ENCODE results near the gene CDKN2B.

Gene CDKN2B

DNA sequence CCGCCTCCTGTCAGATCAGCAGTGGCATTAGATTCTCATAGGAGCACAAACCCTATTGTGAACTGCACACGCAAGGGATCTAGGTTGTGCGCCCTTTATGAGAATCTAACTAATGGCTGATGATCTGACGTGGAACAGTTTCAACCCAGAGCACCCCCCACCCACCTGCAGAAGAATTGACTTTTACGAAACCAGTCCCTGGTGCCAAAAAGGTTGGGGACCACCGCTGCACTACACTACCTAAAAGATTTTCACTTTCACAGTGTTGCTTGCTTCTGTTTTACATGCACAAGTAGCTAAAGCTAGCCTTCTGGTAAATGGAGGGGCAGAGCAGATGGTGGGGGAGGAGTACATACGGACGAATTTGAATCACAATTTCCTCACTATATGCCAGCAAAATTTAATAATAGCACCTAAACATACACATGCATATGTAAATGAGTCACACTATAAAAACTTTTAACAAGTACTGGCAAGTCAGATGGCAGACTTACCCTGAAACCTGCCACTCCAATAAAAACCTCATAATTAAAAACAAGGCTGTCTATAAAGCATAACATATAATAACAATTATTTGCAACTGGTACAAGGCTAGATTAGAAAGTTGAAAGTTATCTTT, 24.0 kb upstream of the CDKN2B start:
- no peak for DNase-seq

DNA sequence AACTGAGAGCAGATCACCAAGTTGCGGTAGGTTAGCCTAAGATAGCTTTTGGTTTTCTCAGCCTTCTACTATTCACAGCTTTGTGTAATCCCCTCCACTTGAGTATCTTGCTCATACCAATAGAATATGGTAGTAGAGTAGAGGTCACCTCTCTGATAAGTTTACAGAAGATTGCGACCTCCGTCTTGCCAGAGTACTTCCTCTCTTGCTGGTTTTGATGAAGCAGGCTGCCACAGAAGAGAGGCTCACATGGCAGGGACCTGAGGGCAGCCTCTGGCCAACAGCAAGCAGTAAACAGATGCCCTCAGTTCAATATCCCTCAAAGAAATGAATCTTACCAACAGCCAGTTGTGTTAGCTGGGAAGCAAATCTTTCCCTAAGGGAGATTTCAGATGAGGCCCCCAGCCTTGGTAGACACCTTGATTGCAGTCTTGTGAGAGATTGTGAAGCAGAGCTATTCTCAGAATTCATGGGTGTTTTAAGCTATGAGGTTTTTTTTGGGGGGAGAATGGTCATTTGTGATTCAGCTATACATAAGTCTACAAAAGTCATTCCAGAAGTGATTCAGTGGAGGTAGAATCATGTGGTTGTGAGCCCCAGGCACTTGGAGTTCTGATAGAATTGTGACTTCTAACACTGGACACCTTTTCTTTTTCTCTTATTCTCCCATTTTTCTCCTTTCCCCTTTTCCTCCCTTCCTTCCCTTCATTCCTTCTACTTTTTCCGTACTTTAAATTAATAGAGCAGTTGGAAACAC, 22.7 kb upstream of the CDKN2B start:
- DNase-seq: no peak

- DNase-seq: no peak
Observed at GRCh38 chr9:22030101-22030598, 21.0 kb upstream of the CDKN2B start.

DNA sequence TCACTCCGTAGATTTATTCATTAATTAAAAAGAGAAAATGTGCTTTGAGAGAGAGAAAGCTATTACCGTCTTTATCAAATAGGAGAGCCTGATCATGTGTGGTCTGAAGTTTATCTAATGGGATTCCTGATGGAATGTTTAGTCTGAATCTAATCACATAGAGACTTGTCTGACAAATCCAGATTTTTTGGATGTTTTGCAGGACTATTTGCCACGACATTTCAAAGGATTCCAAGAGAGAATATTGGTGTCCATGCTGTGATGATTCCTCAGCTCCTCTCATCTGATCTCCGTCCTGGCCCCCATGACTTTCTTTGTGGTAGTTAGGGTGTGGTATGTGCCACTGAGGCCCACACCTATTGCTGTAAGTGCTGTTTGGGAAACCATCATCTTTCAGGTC, 20.1 kb upstream of the CDKN2B start:
- DNase-seq: no peak

DNA sequence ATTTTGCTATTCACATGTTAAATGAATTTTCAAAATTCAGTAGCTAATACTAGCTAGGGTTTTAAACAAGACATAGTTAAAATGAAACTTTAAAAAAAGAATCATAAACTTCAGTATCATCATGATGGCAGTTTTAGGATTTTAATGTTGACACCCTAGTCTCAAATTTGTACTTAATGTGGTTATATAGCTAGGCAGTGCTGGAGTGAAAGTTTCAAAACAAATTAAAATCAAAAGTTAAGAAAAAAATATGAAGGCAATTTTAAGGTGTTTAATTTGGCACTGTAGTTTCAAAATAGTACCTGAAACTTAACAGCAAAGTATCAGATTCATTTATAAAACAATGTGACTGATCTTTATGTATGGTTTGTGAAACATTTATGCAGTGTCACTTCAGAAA, 19.3 kb upstream of the CDKN2B start:
- DNase-seq: no peak

DNA sequence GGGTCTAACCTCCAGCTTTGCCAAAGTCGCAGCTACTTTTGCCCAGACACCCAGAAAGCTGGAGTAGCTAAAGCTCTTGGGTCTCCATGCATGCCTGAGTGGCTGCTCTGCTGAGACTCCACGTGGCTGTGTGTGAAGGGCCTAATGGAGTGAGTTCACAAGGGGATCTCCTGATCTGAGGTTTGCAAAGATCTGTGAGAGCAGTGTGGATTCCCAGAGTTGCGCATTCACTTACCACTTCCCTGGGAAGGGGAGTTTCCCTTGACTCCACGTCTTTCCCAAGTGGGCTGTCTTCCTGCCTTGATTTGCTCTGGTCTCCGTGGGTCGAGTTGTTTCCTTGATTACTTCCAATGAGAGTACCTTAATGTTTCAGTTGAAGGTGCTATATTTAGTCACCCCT, 17.6 kb upstream of the CDKN2B start:
- DNase-seq: no peak

DNA sequence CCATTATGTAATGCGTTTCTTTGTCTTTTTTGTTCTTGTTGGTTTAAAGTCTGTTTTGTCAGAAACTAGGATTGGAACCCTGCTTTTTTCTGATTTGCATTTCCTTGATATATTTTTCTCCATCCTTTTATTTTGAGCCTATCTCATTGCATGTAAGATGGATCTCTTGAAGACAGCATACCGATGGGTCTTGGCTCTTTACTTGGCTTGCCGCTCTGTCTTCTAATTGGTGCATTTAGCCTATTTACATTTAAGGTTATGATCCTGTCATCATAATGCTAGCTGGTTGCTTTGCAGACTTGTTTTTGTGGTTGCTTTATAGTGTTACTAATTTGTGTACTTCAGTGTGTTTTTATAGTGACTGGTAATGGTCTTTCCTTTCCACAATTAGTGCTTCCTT, 13.3 kb upstream of the CDKN2B start:
- no peak for DNase-seq

- no peak for DNase-seq
Observed at GRCh38 chr9:22010866-22011625, 1.9 kb upstream of the CDKN2B start.

DNA sequence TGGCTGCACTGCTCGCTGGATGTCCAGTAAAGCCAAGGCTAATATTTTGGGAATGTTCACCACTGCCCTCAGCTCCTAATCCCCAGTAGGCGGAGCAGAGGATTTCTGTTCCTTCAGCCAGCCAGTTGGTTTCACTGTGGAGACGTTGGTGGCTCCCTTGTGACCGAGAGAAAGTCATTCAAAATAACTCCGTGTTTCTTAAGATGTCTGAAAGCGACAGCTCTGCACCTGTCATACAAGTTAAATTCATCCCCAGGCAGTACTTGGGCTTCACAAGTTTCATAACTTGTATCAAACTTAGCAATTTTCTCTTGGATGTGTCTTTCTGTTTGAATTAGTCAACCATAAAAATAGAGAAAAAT, 382 bp upstream of the CDKN2B start:
- no peak for DNase-seq

GRCh38 chr9:22008384-22008716, 755 bp downstream of the CDKN2B start:
- peak; percentile 48 for DNase-seq

- no peak for DNase-seq
Observed at GRCh38 chr9:22005702-22006606, 3.2 kb downstream of the CDKN2B start.

GRCh38 chr9:22005021-22005701, 3.9 kb downstream of the CDKN2B start:
- DNase-seq: no peak

DNA sequence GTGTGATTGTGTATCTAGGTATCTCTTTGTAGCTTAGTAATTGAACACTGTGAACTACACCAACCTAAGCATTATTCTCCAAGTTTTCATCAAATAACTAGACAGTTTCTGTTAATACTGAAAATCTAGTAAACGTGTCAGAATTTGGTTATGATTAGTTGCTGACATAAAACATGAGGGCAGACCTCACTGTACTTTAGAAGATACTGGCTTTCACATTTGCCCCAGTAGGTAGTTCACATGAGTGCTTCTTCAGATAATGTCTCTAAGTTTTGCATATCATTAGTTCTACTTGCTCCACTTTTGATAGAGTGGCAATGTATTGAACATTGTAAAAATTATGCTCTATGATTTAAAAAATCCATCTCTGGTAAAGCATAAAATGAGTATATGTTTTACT, 7.1 kb downstream of the CDKN2B start:
- DNase-seq: no peak

DNA sequence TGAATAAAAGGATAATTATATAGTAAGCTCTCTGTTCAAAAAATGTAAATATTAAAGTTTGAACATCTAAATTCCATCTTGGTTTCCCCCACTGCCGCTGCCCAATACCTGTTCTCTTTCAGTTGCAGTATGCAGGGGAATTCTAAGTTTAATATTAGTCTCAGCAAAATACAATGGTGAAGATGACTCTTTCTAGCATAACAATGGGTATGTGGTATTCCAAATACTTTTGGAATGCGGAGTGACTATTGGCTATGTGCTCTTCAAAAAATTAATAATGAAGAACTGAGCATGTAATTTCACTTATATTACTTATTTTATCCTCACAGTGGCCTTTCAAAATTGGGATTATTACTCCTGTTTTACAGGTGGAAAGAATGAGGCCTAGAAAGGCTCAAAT, 11.1 kb downstream of the CDKN2B start:
- DNase-seq: no peak

DNA sequence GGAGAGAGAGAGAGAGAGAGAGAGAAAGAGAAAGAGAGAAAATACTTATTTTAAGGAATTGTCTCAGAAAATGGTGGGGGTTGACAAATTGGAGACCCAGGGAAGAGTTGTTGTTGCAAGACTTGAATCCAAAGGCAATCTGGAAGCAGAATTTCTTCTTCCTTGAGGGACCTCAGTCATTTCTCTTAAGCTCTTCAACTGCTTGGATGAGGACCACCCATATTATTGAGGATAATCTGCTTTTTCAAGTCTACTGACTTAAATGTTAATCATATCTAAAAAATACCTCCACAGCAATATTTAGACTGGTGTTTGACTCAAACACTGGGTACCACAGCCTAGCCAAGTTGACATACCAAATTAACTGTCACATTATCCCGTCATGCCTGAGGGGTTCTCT, 11.6 kb downstream of the CDKN2B start:
- DNase-seq: no peak

DNA sequence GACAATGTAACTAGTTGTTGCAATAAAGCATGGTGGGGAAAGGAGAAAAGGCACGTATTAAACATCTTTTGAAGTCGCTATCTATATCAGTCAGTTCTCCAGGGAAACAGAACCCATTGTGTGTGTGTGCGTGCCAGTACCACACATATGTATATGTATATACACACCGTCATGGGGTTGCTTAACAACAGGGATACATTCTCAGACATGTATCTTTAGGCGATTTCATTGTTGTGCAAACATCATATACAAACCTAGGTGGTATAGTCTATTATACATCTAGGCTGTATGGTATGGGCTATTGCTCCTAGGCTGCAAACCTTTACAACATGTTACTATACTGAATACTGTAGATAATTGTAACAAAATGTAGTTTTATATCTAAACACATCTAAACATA, 12.2 kb downstream of the CDKN2B start:
- no peak for DNase-seq

- DNase-seq: peak; percentile 53
Observed at GRCh38 chr9:21996438-21996837, 12.7 kb downstream of the CDKN2B start.

DNA sequence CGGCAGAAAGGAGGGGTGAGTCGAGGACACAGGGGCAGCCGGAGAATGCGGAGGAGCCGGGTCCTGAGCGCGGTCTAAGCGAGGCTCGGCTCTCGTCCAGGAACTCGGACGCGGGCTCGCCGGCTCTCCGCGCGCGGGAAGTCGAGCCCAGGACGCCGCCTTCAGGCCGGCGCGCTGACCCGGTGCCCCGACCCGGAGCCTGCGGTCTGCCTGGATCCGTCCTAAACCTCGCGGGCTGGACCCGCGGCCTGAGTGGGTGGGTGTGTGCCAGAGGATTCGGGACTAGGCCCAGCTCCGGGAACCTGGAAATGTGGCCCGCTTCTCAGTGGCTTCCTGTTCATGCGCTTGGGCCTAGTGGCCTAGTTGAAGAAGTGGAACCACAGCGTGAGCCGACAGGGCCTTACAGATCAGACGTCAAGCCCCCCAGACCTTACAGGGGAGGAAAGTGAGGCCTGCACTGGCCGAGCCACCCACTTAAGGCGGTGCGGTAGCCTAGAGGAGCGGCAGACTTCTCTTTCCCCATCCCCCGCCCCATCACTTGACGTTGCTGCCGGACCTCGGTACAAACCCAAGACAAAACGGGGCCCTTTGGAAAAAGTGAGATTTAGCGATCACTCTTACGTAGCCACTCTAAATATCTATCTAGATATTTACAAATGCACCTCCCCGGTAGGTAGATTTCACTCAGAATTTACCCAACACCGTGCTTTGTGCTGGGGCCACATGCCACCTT, 13.3 kb downstream of the CDKN2B start:
- peak; percentile 14 for DNase-seq

GRCh38 chr9:21995006-21995665, 14.0 kb downstream of the CDKN2B start:
- peak; percentile 50 for DNase-seq

DNA sequence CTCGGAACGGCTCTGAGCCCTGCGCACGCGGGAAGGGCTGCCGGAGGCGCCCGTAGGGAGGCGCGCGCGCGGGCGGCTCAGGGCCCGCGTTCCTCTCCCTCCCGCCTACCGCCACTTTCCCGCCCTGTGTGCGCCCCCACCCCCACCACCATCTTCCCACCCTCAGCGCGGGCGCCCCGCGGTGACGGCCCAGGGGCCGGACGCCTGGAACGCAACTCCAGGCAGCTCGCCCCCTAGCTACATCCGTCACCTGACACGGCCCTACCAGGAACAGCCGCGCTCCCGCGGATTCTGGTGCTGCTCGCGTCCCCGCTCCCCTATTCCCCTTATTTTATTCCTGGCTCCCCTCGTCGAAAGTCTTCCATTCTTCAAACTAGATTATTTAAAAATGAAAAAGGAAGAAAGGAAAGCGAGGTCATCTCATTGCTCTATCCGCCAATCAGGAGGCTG, 14.5 kb downstream of the CDKN2B start, which contains the start of gene CDKN2B-AS1:
Gene CDKN2B-AS1 (plus strand): TSS at position 236 of the 450 bp plus-strand sequence.
- DNase-seq: peak; percentile 79
